HL-60 (cell line): ENCODE measurements around the gene FREM3.

Experiments used
- DNase-seq, 2 experiments: peaks; one replicate each; pipeline ENCODE4 v3.0.0-alpha.2; 2010 to 2020; ENCODE audit warnings: low read depth in 1 of 2, low spot score in 1 of 2
- H3K27ac ChIP-seq: fragments of 250-450 bp; sonication (Bioruptor Pico); replicated peaks from 2 replicates; pipeline ENCODE4 v1.5.1; 2020; ENCODE audit warnings: mild to moderate bottlenecking, moderate library complexity
- H3K27me3 ChIP-seq: fragments of 250-450 bp; sonication (Bioruptor Pico); 2 replicates; pipeline ENCODE4 v1.5.1; 2021; ENCODE audit warnings: mild to moderate bottlenecking, moderate library complexity; ENCODE audit not compliant: insufficient read depth, poor library complexity, severe bottlenecking
- H3K4me3 ChIP-seq: replicated peaks from 2 replicates; pipeline ENCODE4 v1.5.1; 2011; ENCODE audit warnings: mild to moderate bottlenecking, control low read depth, low read length; ENCODE audit not compliant: insufficient read depth
- CTCF ChIP-seq: IDR thresholded peaks from one replicate; pipeline ENCODE4 v1.5.1; 2011; ENCODE audit warnings: low read length, control low read depth, inconsistent platforms; ENCODE audit not compliant: insufficient read depth
- GABPA ChIP-seq: IDR thresholded peaks from 2 replicates; pipeline ENCODE4 v1.6.1; 2012; ENCODE audit warnings: low read depth
- POLR2AphosphoS5 ChIP-seq: IDR thresholded peaks from 2 replicates; pipeline ENCODE4 v1.6.1; 2012; ENCODE audit warnings: low read depth
- REST ChIP-seq: IDR thresholded peaks from 2 replicates; pipeline ENCODE4 v1.6.1; 2012; ENCODE audit warnings: low read depth; ENCODE audit not compliant: insufficient replicate concordance
- SPI1 ChIP-seq: IDR thresholded peaks from 2 replicates; pipeline ENCODE4 v1.6.1; 2012; ENCODE audit warnings: low read depth, mild to moderate bottlenecking, borderline replicate concordance

FREM3 gene

GRCh38 chr4:143699331-143700045, 987 bp downstream of the FREM3 start:
- TF ChIP-seq GABPA (no peak), POLR2AphosphoS5 (no peak), CTCF (no peak), REST (no peak), SPI1 (no peak)
- no peak for DNase-seq
- Histone ChIP-seq H3K27me3 (peaks cover 24% of the 10 kb centered on the region), H3K27ac (no peak overlapping the region), H3K4me3 (no peak overlapping the region)

GRCh38 chr4:143693856-143694255, 6.6 kb downstream of the FREM3 start:
- Histone ChIP-seq H3K27ac (no peak overlapping the region), H3K4me3 (no peak overlapping the region)

More at GRCh38 chr4:143693856-143694255, 6.6 kb downstream of the FREM3 start:
- H3K27me3 ChIP-seq, result no peaks in the 10 kb centered on the region
- no peak for DNase-seq
- no peak for TF ChIP-seq REST
- TF ChIP-seq SPI1, result no peak
- no peak for TF ChIP-seq GABPA
- TF ChIP-seq CTCF, result no peak
- no peak for TF ChIP-seq POLR2AphosphoS5
